Effector memory CD4-positive, alpha-beta T cell (primary cell): ENCODE data around the gene CIAO3.

Source experiments
- DNase-seq, 3 donors: peaks; one replicate each; pipeline ENCODE4 v3.0.0-alpha.2; 2020
- H3K27ac ChIP-seq: 2 replicates; pipeline ENCODE4 v1.7.0; 2013; ENCODE audit warnings: mild to moderate bottlenecking, low read length, moderate library complexity; ENCODE audit not compliant: insufficient read depth, poor library complexity, severe bottlenecking
- H3K27me3 ChIP-seq: replicated peaks from 2 replicates; pipeline ENCODE4 v1.7.0; 2013; ENCODE audit warnings: mild to moderate bottlenecking, low read length; ENCODE audit not compliant: insufficient read depth, control insufficient read depth, poor library complexity, severe bottlenecking
- H3K36me3 ChIP-seq: 2 replicates; pipeline ENCODE4 v1.7.0; 2013; ENCODE audit warnings: mild to moderate bottlenecking, low read length, moderate library complexity; ENCODE audit not compliant: control insufficient read depth, insufficient read depth
- H3K4me1 ChIP-seq: 2 replicates; pipeline ENCODE4 v1.7.0; 2013; ENCODE audit warnings: low read length, mild to moderate bottlenecking; ENCODE audit not compliant: control insufficient read depth, insufficient read depth, poor library complexity, severe bottlenecking
- H3K4me3 ChIP-seq: 2 replicates; pipeline ENCODE4 v1.7.0; 2013; ENCODE audit warnings: low read length, low read depth, mild to moderate bottlenecking; ENCODE audit not compliant: insufficient read depth, poor library complexity, severe bottlenecking
- H3K9me3 ChIP-seq: 2 replicates; pipeline ENCODE4 v1.7.0; 2013; ENCODE audit warnings: mild to moderate bottlenecking, low read length, moderate library complexity; ENCODE audit not compliant: control insufficient read depth

CIAO3 gene

GRCh38 chr16:783404-784161, 42.8 kb upstream of the CIAO3 start:
- Histone ChIP-seq H3K27ac (no peak overlapping the region), H3K4me1 (peaks cover 12% of the 10 kb centered on the region)
- no peak for DNase-seq

GRCh38 chr16:782766-783403, 42.1 kb upstream of the CIAO3 start:
- no peak overlapping the region for H3K4me3 ChIP-seq
- H3K36me3 ChIP-seq, result peaks cover 11% of the 10 kb centered on the region
- H3K4me1 ChIP-seq, result peaks cover 12% of the 10 kb centered on the region
- no peak overlapping the region for H3K27ac ChIP-seq
- no peak for DNase-seq
- H3K27me3 ChIP-seq, result no peaks in the 10 kb centered on the region
- H3K9me3 ChIP-seq, result no peaks in the 10 kb centered on the region

More at GRCh38 chr16:783404-784161, 42.8 kb upstream of the CIAO3 start:
- Histone ChIP-seq H3K36me3 (peaks cover 11% of the 10 kb centered on the region), H3K27me3 (no peaks in the 10 kb centered on the region), H3K9me3 (no peaks in the 10 kb centered on the region), H3K4me3 (no peak overlapping the region)

- no peak for DNase-seq
- Histone ChIP-seq H3K4me3 (no peak overlapping the region), H3K4me1 (peaks cover 8% of the 10 kb centered on the region), H3K9me3 (no peaks in the 10 kb centered on the region), H3K36me3 (peaks cover 11% of the 10 kb centered on the region), H3K27ac (no peak overlapping the region), H3K27me3 (no peaks in the 10 kb centered on the region)
These were observed 41.5 kb upstream of the CIAO3 start for GRCh38 chr16:782258-782657.

GRCh38 chr16:781346-782010, 40.7 kb upstream of the CIAO3 start:
- no peaks in the 10 kb centered on the region for H3K9me3 ChIP-seq
- no peak for DNase-seq
- H3K36me3 ChIP-seq, result peaks cover 7% of the 10 kb centered on the region
- H3K27me3 ChIP-seq, result no peaks in the 10 kb centered on the region
- H3K4me1 ChIP-seq, result peaks cover 6% of the 10 kb centered on the region
- no peak overlapping the region for H3K27ac ChIP-seq
- no peak overlapping the region for H3K4me3 ChIP-seq

- no peak overlapping the region for H3K27ac ChIP-seq
- peaks cover under 1% of the 10 kb centered on the region for H3K4me1 ChIP-seq
- H3K36me3 ChIP-seq, result no peaks in the 10 kb centered on the region
- no peaks in the 10 kb centered on the region for H3K27me3 ChIP-seq
- no peaks in the 10 kb centered on the region for H3K9me3 ChIP-seq
- no peak overlapping the region for H3K4me3 ChIP-seq
- DNase-seq, result no peak
These were observed 39.5 kb upstream of the CIAO3 start for GRCh38 chr16:780296-780695.

- H3K4me3 ChIP-seq, result no peak overlapping the region
- no peak for DNase-seq
- no peaks in the 10 kb centered on the region for H3K9me3 ChIP-seq
- H3K27me3 ChIP-seq, result no peaks in the 10 kb centered on the region
- no peaks in the 10 kb centered on the region for H3K36me3 ChIP-seq
- H3K4me1 ChIP-seq, result no peaks in the 10 kb centered on the region
- H3K27ac ChIP-seq, result no peak overlapping the region
These were observed 38.8 kb upstream of the CIAO3 start for GRCh38 chr16:779561-779960.

- no peak overlapping the region for H3K4me3 ChIP-seq
- no peaks in the 10 kb centered on the region for H3K4me1 ChIP-seq
- H3K9me3 ChIP-seq, result no peaks in the 10 kb centered on the region
- DNase-seq, result no peak
- H3K27ac ChIP-seq, result no peak overlapping the region
- no peaks in the 10 kb centered on the region for H3K27me3 ChIP-seq
- no peaks in the 10 kb centered on the region for H3K36me3 ChIP-seq
These were observed 38.2 kb upstream of the CIAO3 start for GRCh38 chr16:778909-779527.

GRCh38 chr16:778447-778846, 37.6 kb upstream of the CIAO3 start:
- H3K36me3 ChIP-seq, result no peaks in the 10 kb centered on the region
- H3K4me1 ChIP-seq, result no peaks in the 10 kb centered on the region
- H3K27ac ChIP-seq, result no peak overlapping the region
- no peak for DNase-seq
- H3K27me3 ChIP-seq, result no peaks in the 10 kb centered on the region
- H3K9me3 ChIP-seq, result no peaks in the 10 kb centered on the region
- H3K4me3 ChIP-seq, result no peak overlapping the region

- Histone ChIP-seq H3K4me3 (no peak overlapping the region), H3K36me3 (no peaks in the 10 kb centered on the region), H3K27ac (no peak overlapping the region), H3K9me3 (no peaks in the 10 kb centered on the region), H3K4me1 (no peaks in the 10 kb centered on the region), H3K27me3 (no peaks in the 10 kb centered on the region)
- DNase-seq, result no peak
These were observed 37.0 kb upstream of the CIAO3 start for GRCh38 chr16:777826-778225.

- DNase-seq, result no peak
- no peaks in the 10 kb centered on the region for H3K27me3 ChIP-seq
These were observed 36.0 kb upstream of the CIAO3 start for GRCh38 chr16:776824-777223.

More at GRCh38 chr16:776824-777223, 36.0 kb upstream of the CIAO3 start:
- H3K4me3 ChIP-seq, result no peak overlapping the region
- H3K36me3 ChIP-seq, result no peaks in the 10 kb centered on the region
- no peak overlapping the region for H3K27ac ChIP-seq
- no peaks in the 10 kb centered on the region for H3K9me3 ChIP-seq
- H3K4me1 ChIP-seq, result no peaks in the 10 kb centered on the region
